Measurements from ENCODE around the gene PRDM4. TPM values are rescaled to one million over a fixed set of nuclear protein-coding genes. Genes with fewer than 3 reads are reported as not detected.

Gene PRDM4
- total RNA-seq, 2 experiments from 2014 or later = 20.3 to 21.4 TPM

DNA sequence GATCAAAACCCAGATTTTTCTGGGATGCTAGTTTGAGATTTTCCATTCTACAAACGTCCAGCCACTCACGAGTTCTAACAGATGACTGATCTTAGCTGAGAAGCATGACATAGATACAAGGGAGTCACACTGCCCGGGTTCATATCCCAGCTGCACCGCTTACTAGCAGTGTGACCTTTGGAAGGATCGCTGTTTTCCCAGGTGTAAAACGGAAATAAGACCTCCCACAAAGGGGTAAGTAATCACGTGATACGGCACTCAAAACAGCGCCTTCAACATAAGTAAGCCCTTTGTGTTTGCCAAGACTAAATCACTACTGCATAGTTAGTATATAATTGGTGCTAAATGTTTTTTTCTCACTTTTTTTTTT, 76.0 kb downstream of the PRDM4 start:
- peak; percentile 19 for DNase-seq

GRCh38 chr12:107684029-107684795, 76.7 kb downstream of the PRDM4 start:
- DNase-seq = no peak
- peaks cover 20% of the 10 kb centered on the region for H3K36me3 Mint-ChIP-seq
- peaks cover 4% of the 10 kb centered on the region for H3K9me3 Mint-ChIP-seq
- H3K4me3 Mint-ChIP-seq = peak overlapping the region; percentile 89
- H3K4me1 Mint-ChIP-seq = peaks cover 24% of the 10 kb centered on the region
- peak overlapping the region; percentile 96 for H3K27ac Mint-ChIP-seq
- H3K27me3 Mint-ChIP-seq = no peaks in the 10 kb centered on the region

More for the DNA sequence above, 76.0 kb downstream of the PRDM4 start:
- Mint-ChIP-seq H3K27ac (peak overlapping the region; percentile 96), H3K4me3 (peak overlapping the region; percentile 89), H3K9me3 (peaks cover 4% of the 10 kb centered on the region), H3K36me3 (peaks cover 28% of the 10 kb centered on the region), H3K27me3 (no peaks in the 10 kb centered on the region), H3K4me1 (peaks cover 24% of the 10 kb centered on the region)

Other genes with a start within 250 kb of the PRDM4 start
- gene PWP1, start 75.3 kb downstream of the PRDM4 start, total RNA-seq = 10 to 100 TPM; 84.1 to 87.0 TPM
- gene ASCL4, start 13.6 kb upstream of the PRDM4 start, total RNA-seq = not detected

All from activated naive CD8-positive, alpha-beta T cell treated with anti-CD3 and anti-CD28 coated beads for 36 hours (primary cell).